ENCODE results near the gene PDE4C. TPM values are rescaled to one million over a fixed set of nuclear protein-coding genes. Genes with fewer than 3 reads are reported as not detected.

Gene PDE4C
- polyA plus RNA-seq, 6 donors from 2014 or later, result not detected

DNA sequence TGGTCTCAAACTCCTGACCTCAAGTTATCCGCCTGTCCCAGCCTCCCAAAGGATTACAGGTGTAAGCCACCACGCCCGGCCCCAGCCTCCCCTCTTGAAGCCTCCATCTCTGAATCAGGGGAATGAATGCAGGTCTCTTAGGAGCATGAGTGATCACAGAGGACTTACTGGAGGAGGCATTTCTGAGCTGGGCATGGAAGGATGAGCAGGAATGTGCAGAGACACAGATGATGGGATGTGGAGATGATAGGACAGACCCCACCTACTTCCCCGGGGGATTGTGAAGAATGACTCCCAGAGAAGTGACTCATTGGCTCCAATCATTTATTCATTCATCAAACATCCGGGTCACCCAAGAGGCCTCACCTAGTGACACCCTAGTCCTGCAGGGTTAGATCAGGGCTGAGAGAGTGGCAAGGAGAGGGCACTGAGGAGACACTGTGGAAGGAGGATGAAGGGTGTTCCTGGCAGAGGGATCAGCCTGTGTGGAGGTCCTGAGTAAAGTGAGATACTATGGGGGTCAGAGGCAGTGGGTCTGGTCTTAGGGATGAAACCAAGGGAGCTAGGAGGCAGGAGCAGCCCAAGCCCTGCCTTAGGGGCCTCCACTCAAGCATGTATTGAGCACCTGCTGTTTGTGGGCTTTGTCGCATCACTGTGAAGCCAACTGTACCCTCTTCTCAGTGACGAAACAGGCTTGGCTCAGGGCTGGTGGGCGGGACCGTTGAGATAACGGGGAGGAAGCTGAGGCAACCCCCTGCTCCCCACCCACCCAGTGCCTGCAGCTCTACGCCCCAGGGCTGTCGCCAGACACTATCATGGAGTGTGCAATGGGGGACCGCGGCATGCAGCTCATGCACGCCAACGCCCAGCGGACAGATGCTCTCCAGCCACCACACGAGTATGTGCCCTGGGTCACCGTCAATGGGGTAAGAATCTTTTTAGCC, 49.6 kb downstream of the PDE4C start:
- Mint-ChIP-seq H3K36me3 (peaks cover 4 to 16% of the 10 kb centered on the region in 2 donors), H3K27ac (peak overlapping the region in 3 of 6 donors; percentile 59 to 69 (median 61)), H3K27me3 (no peaks in the 10 kb centered on the region), H3K4me1 (peaks cover 44 to 88% (median 75%) of the 10 kb centered on the region in 3 donors), H3K4me3 (peak overlapping the region; percentile 59 to 99 (median 94)), H3K9me3 (no peaks in the 10 kb centered on the region)
- DNase-seq (no peak), ATAC-seq (ENCODE audit: low read depth in 2 of 2) (no peak)

DNA sequence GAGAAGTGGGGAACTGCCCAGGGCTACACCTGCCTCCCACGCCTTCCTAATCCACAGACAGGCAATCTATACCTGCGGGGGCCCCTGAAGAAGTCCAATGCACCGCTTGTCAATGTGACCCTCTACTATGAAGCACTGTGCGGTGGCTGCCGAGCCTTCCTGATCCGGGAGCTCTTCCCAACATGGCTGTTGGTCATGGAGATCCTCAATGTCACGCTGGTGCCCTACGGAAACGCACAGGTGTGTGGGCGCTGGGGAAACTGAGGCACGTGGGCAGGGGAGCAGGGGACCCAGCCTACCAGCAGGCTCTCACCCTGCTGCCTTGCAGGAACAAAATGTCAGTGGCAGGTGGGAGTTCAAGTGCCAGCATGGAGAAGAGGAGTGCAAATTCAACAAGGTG, 51.3 kb downstream of the PDE4C start:
- peak overlapping the region in 3 of 6 donors; percentile 65 to 100 (median 99) for H3K27ac Mint-ChIP-seq
- DNase-seq (no peak), ATAC-seq (ENCODE audit: low read depth in 2 of 2) (no peak)
- H3K4me3 Mint-ChIP-seq, result peak overlapping the region; percentile 93 to 99 (median 96)
- peaks cover 4 to 16% of the 10 kb centered on the region in 2 donors for H3K36me3 Mint-ChIP-seq
- H3K4me1 Mint-ChIP-seq, result peaks cover 54 to 89% (median 82%) of the 10 kb centered on the region in 3 donors
- H3K9me3 Mint-ChIP-seq, result no peaks in the 10 kb centered on the region
- no peaks in the 10 kb centered on the region for H3K27me3 Mint-ChIP-seq

Other genes starting within 250 kb of the PDE4C start
- 100 to 1,000 TPM in 1 of 6 donors, 10 to 100 TPM in 5; 47.7 to 110 (median 50.8) TPM for gene ARRDC2, start 218.3 kb downstream of the PDE4C start, polyA plus RNA-seq (ENCODE audit: low read depth in 6 of 6)
- 10 to 100 TPM in 1 of 6 donors, 1 to 10 TPM in 5; 5.8 to 15.8 (median 8.1) TPM for gene IL12RB1, start 139.5 kb downstream of the PDE4C start, polyA plus RNA-seq (ENCODE audit: low read depth in 6 of 6)
- 10 to 100 TPM in 5 of 6 donors, 1 to 10 TPM in 1; 9.3 to 20.6 (median 13.3) TPM for gene MAST3, start 128.7 kb downstream of the PDE4C start, polyA plus RNA-seq (ENCODE audit: low read depth in 6 of 6)
- gene PIK3R2, start 73.3 kb downstream of the PDE4C start, polyA plus RNA-seq (ENCODE audit: low read depth in 6 of 6), result 1 to 10 TPM; 1.2 to 5.7 (median 2.3) TPM
- gene IFI30, start 52.6 kb downstream of the PDE4C start, polyA plus RNA-seq (ENCODE audit: low read depth in 6 of 6), result 100 to 1,000 TPM; 107 to 293 (median 206) TPM
- gene MPV17L2, start 33.2 kb downstream of the PDE4C start, polyA plus RNA-seq (ENCODE audit: low read depth in 6 of 6), result 10 to 100 TPM in 3 of 6 donors, 1 to 10 TPM in 3; 1.8 to 12.0 (median 10.2) TPM
- gene RAB3A, start 22.4 kb downstream of the PDE4C start, polyA plus RNA-seq (ENCODE audit: low read depth in 6 of 6), result 1 to 10 TPM in 3 of 6 donors, under 1 TPM in 3; 0.21 to 2.8 (median 0.80) TPM
- gene IQCN, start 48.0 kb upstream of the PDE4C start, polyA plus RNA-seq (ENCODE audit: low read depth in 6 of 6), result 1 to 10 TPM in 3 of 6 donors, under 1 TPM in 2, not detected in 1; 0.69 to 1.9 (median 1.1) TPM
- 100 to 1,000 TPM in 4 of 6 donors, 10 to 100 TPM in 2; 46.5 to 325 (median 154) TPM for gene JUND, start 55.2 kb upstream of the PDE4C start, polyA plus RNA-seq (ENCODE audit: low read depth in 6 of 6)
- gene LSM4, start 96.6 kb upstream of the PDE4C start, polyA plus RNA-seq (ENCODE audit: low read depth in 6 of 6), result 100 to 1,000 TPM; 111 to 157 (median 123) TPM
- gene PGPEP1, start 114.2 kb upstream of the PDE4C start, polyA plus RNA-seq (ENCODE audit: low read depth in 6 of 6), result 10 to 100 TPM in 2 of 6 donors, 1 to 10 TPM in 4; 4.0 to 11.8 (median 8.0) TPM
- not detected for gene GDF15, start 159.7 kb upstream of the PDE4C start, polyA plus RNA-seq (ENCODE audit: low read depth in 6 of 6)
- gene LRRC25, start 171.2 kb upstream of the PDE4C start, polyA plus RNA-seq (ENCODE audit: low read depth in 6 of 6), result 10 to 100 TPM in 4 of 6 donors, 1 to 10 TPM in 1, under 1 TPM in 1; 0.17 to 30.8 (median 17.9) TPM
- 10 to 100 TPM; 54.7 to 78.0 (median 61.8) TPM for gene SSBP4, start 193.0 kb upstream of the PDE4C start, polyA plus RNA-seq (ENCODE audit: low read depth in 6 of 6)
- 10 to 100 TPM in 2 of 6 donors, 1 to 10 TPM in 4; 6.3 to 12.2 (median 8.6) TPM for gene ISYNA1, start 211.7 kb upstream of the PDE4C start, polyA plus RNA-seq (ENCODE audit: low read depth in 6 of 6)